DMS153 (cell line): ENCODE measurements around the gene SNX4.

ENCODE experiments used
- DNase-seq: peaks from one replicate; lab custom pipeline; 2025; lab: John Stamatoyannopoulos, UW

The SNX4 gene

DNA sequence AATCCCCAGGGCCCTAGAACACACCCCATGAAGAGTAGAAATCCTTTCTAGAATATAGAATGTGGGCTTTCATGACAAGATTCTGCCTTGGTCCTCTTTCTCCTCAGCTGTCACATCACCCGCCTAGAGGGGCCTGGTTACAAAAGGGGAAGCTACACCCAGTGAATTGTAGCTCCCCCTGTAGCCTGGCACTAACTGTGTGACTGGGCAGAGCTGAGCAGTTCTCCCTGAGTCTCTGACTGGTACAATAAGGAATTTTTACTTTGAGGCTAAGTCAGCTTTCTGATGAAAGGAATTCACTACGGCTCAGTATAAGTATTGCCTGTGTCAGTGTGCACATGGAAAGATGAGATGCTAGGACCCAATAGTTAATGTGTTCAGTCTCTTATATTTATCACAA, 116.2 kb downstream of the SNX4 start:
- no peak for DNase-seq

DNA sequence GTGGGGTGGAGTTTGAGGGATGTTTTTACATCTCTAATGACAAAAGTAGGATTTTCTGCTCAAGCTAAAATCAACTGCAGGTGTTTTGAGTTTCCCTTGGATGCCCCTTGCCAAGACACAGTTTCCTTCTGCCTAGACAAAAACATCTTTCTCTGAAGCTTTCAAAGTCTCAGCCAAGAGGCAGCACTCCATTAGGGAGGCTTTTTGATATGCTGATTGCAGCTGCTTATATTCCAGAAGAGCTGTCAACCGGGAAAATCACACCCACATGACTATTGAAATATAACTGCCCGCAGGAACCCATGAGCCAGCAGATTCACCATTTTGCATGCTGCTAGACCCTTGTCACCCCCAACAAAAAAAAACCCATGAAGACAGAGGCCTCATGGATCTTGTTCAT, 117.4 kb downstream of the SNX4 start:
- no peak for DNase-seq

DNA sequence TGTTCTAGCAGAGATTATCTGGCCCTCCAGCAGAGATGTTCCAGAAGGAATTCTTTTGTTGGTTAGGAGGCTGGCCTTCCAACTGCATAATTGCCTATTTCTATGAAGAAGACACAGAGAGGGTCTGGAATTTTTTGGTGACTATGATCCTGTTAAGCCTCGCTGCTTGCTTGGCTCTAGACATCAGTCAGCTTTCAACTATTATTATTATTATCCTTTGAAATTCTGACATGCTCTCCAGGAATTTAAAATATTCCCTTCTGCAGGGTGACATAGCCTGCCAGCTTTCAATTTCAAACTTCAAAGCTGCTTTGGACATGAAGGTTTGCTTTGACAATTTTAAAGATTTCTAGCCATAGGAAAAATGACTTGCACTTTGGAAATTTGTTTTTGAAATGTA, 118.6 kb downstream of the SNX4 start:
- no peak for DNase-seq

DNA sequence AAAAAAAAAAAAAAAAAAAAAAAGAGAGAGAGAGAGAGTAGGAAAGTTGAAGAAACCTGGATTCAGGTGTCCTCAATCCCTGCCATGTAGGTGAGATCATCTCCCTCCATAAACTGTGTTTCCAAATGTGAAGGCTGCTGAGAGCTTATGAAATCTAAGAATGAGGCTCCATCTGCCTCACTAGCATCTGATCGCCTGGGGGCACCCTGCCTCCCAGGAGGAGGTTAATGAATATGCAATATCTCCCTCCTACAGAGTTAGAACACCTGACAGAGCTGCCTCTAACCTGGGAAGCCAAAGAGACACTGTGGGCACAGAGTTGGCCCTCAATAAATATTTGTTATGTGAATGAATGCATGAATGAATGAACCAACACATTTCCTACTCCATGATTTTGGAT, 121.0 kb downstream of the SNX4 start:
- no peak for DNase-seq
